G401.6 (cell line): ENCODE results near the gene CCSER1.

ENCODE experiments used
- FAIRE-seq: peaks from 2 replicates; lab custom pipeline; 2012; peaks lifted over from hg19 to GRCh38; lab: Jason Lieb, UNC

The CCSER1 gene

DNA sequence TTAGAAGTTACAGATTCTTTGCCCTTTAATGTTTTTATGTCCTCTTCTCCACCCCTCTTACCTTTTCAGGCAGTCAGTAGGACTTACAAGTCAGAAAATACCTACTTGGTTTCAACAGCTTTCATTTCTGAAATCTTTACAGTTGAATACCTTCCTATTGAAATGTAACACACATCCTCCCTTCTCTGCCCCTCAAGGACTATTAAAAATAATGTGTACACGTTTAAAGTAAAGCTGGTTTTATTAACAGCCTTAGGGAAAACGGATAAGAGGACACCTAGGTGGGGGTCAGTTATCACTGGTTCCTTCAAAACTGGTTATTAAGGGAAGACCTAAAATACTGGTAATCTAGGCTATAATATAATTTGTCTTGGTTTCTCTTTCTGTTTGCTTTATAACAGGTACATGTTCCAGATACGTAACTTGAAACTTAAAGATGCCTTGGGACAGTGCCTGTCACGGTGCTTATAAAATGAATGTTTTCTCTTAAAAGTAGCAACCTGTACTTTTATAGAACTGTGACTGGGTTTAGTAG lies 1.8 kb downstream of the CCSER1 start:
- no peak for FAIRE-seq

DNA sequence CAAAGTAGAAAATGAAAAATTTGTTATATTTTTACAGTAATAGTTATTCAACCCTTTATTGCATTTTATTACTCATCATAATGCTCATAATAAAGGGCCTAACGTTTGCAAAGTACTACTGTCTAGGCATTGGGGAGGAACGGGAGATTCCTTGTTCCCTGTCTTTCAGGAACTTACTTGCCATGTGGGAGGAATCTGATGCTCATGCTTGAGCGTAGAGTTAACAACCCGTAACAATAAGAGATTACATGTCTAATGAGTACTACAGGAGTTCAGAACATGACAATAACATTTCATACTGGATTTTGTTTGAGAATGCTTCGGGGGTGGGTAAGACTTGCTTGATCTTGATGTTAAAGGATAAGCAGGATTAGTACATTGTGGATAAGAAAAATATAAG lies 2.9 kb downstream of the CCSER1 start:
- no peak for FAIRE-seq

DNA sequence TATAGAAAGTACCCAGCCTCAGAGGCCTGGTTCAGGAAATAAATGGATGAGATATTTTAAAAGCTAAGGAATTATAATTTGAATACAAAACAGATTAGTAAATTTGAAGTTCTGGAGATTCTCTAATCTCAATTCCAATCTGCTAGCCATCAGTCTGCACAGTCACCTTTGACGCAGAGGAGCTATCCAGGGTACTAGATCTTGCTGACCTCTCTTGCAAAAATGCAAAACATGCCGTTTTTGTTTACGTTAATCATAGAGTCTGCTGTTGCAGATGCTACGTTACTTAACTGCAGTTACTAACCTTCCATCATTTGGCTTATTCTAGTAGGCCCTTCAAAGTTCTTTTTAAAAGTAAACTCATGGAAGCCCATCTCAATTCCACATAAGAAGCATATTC lies 10.4 kb downstream of the CCSER1 start:
- FAIRE-seq: no peak

GRCh38 chr4:90142081-90142480 lies 14.9 kb downstream of the CCSER1 start:
- FAIRE-seq: no peak

DNA sequence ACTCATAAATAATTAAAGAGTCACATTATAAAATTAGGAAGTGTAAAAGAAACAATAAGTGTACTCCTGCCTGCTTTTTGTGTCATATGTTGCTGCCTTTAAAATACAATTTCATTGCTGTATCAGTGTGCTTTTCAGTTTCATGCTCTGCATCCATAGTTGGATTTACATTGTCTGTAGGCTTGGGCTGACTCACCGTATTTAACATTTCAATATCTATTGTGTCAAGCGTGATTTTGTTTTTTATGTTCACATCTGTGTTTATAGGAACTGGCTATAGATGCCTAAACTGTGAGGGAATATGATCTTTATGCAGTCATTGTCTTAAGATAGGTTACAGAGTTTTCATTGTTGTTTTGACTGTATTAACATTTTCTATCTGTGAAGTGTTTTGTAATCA lies 18.1 kb downstream of the CCSER1 start:
- FAIRE-seq: no peak

GRCh38 chr4:90146306-90146705 lies 19.1 kb downstream of the CCSER1 start:
- no peak for FAIRE-seq

DNA sequence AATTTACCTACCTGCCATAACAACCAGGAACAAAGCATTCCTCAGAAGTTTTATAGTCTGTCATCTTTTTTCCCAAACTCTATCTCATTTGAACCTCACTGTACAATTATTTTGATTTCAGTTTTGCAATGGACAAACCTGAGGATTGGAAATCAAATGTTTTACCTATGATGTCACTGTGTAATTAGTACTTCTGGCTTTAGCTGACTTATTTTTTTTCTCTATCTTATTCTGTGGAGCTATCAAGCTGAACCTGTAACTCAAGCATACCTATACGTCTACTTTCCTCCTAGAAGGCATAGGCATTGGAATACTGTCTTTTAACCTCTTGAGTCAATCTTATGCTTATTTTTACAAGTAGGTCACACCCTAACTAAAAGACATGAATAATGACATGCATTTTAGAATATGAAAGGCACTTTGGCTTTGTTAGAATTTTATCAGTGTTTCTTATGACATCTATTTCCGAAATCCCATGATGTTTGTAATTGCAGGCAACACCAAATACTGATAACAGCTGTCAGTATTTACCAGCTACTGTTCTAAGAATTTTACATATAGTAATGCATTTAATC lies 21.5 kb downstream of the CCSER1 start:
- FAIRE-seq: no peak

DNA sequence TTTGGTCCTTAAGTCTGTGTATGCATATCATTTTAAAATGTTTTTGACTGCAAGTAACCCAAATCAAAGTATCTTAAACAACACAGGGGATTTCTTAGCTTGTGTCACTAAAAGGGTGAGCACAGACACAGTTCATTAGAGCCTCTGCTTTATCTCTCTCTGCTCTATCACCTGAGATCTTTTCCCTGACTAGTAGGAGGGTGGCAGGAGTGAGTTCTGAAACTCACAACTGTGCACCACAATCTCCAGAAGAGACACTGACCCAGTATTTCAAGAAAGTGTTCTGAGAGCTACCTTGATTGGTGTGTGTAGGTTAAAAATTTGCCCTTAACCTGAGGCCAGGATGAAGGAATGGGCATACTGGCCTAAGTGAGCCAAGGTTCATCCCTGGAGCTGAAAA lies 24.8 kb downstream of the CCSER1 start:
- FAIRE-seq: no peak

- no peak for FAIRE-seq
Observed at GRCh38 chr4:90159193-90159592, 32.0 kb downstream of the CCSER1 start.

- no peak for FAIRE-seq
Observed at GRCh38 chr4:90160044-90160443, 32.9 kb downstream of the CCSER1 start.

- FAIRE-seq: no peak
Observed at GRCh38 chr4:90162566-90162965, 35.4 kb downstream of the CCSER1 start.

- FAIRE-seq: no peak
Observed at GRCh38 chr4:90163872-90164271, 36.7 kb downstream of the CCSER1 start.

DNA sequence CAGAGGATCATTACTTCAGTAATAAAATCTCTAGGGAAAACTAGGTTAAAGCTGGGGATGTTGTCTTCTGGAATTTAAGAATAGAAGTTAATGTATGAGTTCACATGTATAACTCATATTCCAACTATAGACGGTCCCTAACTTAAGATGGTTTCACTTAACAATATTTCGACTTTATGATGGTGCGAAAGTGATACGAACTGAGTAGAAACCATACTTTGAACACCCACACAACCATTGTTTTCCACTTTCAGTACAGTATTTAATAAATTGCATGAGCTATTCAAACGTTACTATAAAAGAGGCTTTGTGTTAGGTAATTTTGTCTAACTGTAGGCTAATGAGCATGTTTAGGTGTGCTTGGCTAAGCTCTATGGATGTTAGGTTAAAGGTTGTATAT lies 38.7 kb downstream of the CCSER1 start:
- no peak for FAIRE-seq

GRCh38 chr4:90171491-90171890 lies 44.3 kb downstream of the CCSER1 start:
- no peak for FAIRE-seq

DNA sequence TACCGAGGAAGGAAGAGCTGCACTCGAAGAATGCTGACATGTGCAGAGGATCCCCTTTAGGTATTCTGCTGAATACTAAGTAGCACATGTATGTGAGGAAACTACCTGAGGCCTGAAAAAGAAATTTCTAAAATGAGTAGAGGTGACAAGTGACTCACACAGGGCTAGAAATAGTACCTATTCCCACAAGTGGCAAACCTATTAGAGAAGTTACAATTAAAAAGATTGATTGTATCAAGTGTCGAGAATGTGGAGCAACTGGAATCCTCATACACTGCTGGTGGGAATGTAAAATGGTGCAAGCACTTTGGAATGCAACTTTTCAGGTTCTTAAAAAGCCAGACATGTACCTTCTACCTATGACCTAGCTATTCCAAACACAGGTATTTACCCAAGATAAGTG lies 47.4 kb downstream of the CCSER1 start:
- no peak for FAIRE-seq

DNA sequence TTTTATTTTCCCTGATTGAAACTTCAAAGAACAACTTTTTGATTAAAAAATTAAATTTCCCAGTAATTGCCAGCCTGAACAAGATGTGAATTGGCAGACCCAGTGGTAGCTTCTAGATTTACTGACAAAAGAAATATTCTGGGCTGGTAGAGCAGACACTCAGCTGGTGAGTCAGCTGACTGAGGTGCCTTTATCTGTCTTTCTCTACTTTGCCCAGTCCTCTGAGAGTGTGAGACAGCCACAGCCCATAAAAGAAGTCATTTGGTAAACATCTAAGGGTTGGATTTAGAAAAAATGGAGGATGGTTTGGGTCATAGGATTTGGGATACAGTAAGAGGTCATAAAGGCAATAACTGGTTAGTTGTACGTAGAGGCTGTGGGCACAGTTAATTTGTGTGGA lies 54.5 kb downstream of the CCSER1 start:
- FAIRE-seq: no peak

- no peak for FAIRE-seq
Observed at GRCh38 chr4:90183254-90183653, 56.1 kb downstream of the CCSER1 start.

GRCh38 chr4:90184560-90184959 lies 57.4 kb downstream of the CCSER1 start:
- no peak for FAIRE-seq

DNA sequence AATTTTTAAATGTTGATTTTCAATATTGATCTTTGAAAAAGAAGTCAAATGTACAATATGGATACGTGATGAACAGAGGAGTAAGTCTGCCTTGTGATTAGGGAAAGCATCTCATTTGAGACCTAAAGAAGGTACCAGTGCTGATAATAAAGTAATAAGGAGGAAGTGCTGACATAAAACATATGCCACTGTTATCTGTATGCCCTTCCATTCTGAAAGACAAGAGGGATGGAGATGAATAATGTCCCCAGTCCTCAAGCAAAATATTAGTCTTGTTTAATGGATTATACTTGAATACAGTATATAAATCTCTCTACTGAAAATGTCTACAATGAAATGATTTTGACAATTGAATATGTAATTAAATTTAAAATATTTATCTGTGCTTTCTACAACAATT lies 58.2 kb downstream of the CCSER1 start:
- FAIRE-seq: no peak

DNA sequence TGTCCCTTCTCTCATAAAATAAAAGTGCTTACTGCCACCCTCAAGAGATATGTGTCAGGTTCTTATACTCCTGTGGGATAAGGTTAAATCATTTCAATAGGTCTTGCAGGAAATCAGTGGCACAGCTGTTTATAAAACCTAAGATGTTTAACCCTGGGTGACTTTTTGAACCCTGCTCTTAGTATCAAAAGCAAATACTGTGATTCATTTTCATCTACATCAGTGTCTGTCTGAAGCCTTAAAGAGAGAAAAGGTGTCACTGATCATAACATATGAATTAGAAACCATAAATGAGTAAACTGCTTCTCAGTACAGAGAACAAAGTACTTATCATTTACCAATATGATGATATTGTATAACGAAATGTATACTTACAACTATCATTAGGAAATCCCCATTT lies 59.0 kb downstream of the CCSER1 start:
- peak; percentile 50 for FAIRE-seq

GRCh38 chr4:90187148-90187884 lies 60.1 kb downstream of the CCSER1 start:
- FAIRE-seq: no peak

- FAIRE-seq: no peak
Observed at GRCh38 chr4:90189178-90189577, 62.0 kb downstream of the CCSER1 start.

GRCh38 chr4:90189946-90190345 lies 62.8 kb downstream of the CCSER1 start:
- no peak for FAIRE-seq

DNA sequence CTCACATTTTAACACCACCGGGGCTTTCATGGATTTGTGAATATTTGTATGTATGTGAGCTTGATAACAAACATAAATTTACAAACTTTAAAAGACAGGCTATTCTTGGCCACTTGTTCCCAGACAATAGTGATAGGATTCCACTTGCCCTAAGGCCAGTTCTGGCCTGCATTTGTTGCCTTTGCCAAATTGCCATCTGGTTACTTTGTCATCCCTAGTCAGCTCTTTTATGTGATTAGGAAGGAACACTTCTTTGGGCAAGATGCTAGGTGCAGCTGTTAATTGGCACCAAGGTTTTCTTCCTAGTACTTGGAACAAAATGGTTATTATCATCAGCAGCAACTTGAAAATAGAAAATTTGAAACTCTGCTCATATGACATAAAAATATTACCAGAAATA lies 63.3 kb downstream of the CCSER1 start:
- no peak for FAIRE-seq
